Caco-2 (cell line): ENCODE data around the gene STAU1. TPM values are rescaled to one million over a fixed set of nuclear protein-coding genes. Genes with fewer than 3 reads are reported as not detected.

Experiments
- BruUV-seq: library from RNA; stranded (reverse); fragments of 400-500 nt; replicated peaks from 2 replicates; lab custom pipeline; 2021; lab: Mats Ljungman, UMichigan
- CTCF ChIA-PET: fragments of 300-600 bp; sonication (Branson Sonifier 250); formaldehyde crosslinking; loops from one replicate; lab custom pipeline; 2022; ENCODE audit warnings: antibody characterized with exemption; lab: Charles Lee
- POLR2A ChIA-PET: fragments of 300-600 bp; sonication (Branson Sonifier 250); formaldehyde crosslinking; loops from one replicate; lab custom pipeline; 2022; ENCODE audit warnings: antibody characterized with exemption; lab: Charles Lee
- DNase-seq, 2 experiments: peaks; one replicate each; pipeline versions ENCODE4 v3.0.0 to v3.0.0-alpha.2; 2020 to 2022
- H3K27me3 ChIP-seq: replicated peaks from 2 replicates; pipeline ENCODE4 v1.6.0; 2011; ENCODE audit warnings: low read length; ENCODE audit not compliant: control insufficient read depth, insufficient read depth
- H3K36me3 ChIP-seq: 2 replicates; pipeline ENCODE4 v1.5.1; 2011; ENCODE audit warnings: low read length; ENCODE audit not compliant: control insufficient read depth, insufficient read depth
- H3K4me1 ChIP-seq: fragments of 250-450 bp; sonication (Bioruptor Pico); 2 replicates; pipeline ENCODE4 v1.5.1; 2020; ENCODE audit warnings: mild to moderate bottlenecking
- H3K4me3 ChIP-seq: 2 replicates; pipeline ENCODE4 v1.5.1; 2011; ENCODE audit warnings: low read depth, mild to moderate bottlenecking, control low read depth, low read length
- H3K9me3 ChIP-seq: fragments of 250-450 bp; sonication (Bioruptor Pico); 2 replicates; pipeline ENCODE4 v1.5.1; 2020; ENCODE audit warnings: mild to moderate bottlenecking, moderate library complexity
- H3K27ac Mint-ChIP-seq: one replicate; pipeline ENCODE4 v1.8.0; 2022; ENCODE audit warnings: mixed read lengths; ENCODE audit not compliant: unreplicated experiment
- H3K27me3 Mint-ChIP-seq: one replicate; pipeline ENCODE4 v1.8.0; 2022; ENCODE audit warnings: mixed read lengths; ENCODE audit not compliant: insufficient read depth, unreplicated experiment
- H3K36me3 Mint-ChIP-seq: one replicate; pipeline ENCODE4 v1.8.0; 2022; ENCODE audit warnings: mild to moderate bottlenecking, mixed read lengths; ENCODE audit not compliant: insufficient read depth, unreplicated experiment
- H3K4me1 Mint-ChIP-seq: one replicate; pipeline ENCODE4 v1.8.0; 2022; ENCODE audit warnings: low read depth, mixed read lengths; ENCODE audit not compliant: unreplicated experiment
- H3K4me3 Mint-ChIP-seq: one replicate; pipeline ENCODE4 v1.8.0; 2022; ENCODE audit warnings: mild to moderate bottlenecking, moderate library complexity, mixed read lengths; ENCODE audit not compliant: unreplicated experiment
- H3K9me3 Mint-ChIP-seq: one replicate; pipeline ENCODE4 v1.8.0; 2022; ENCODE audit warnings: mixed read lengths; ENCODE audit not compliant: unreplicated experiment
- CTCF ChIP-seq, 2 experiments: fragments of 200-600 bp in 1 of 2; IDR thresholded peaks; 1 replicate in 1 of 2; 2 replicates in 1 of 2; pipeline versions ENCODE4 v1.5.1 to v1.8.0; 2011 to 2022; ENCODE audit warnings: antibody characterized with exemption in 1 of 2, control low read depth in 1 of 2, inconsistent platforms in 1 of 2, low read depth in 1 of 2, low read length in 1 of 2, mild to moderate bottlenecking in 1 of 2, moderate library complexity in 1 of 2; ENCODE audit not compliant: insufficient read depth in 1 of 2, severe bottlenecking in 1 of 2, unreplicated experiment in 1 of 2
- intact Hi-C: fragments of 100-400 bp; cut with micrococcal nuclease; formaldehyde crosslinking; loops from one replicate; pipeline ENCODE4 v1.10.0; 2022; ENCODE audit not compliant: unreplicated experiment
- total RNA-seq: library from RNA; stranded (reverse); gene quantifications from 2 replicates; pipeline ENCODE4 v1.2.3, GENCODE V29; 2022

STAU1 gene
- total RNA-seq, 1 experiment from 2014 or later, result 201 TPM

- peaks cover under 1% of the 10 kb centered on the region for H3K4me1 ChIP-seq
- Mint-ChIP-seq H3K9me3 (no peaks in the 10 kb centered on the region), H3K36me3 (peaks cover 79% of the 10 kb centered on the region), H3K4me3 (no peak overlapping the region), H3K27me3 (no peaks in the 10 kb centered on the region), H3K27ac (no peak overlapping the region), H3K4me1 (peaks cover 6% of the 10 kb centered on the region)
- no peak overlapping the region for H3K4me3 ChIP-seq
- intact Hi-C loops, result no loop called here
- no peaks in the 10 kb centered on the region for H3K27me3 ChIP-seq
- CTCF ChIA-PET, result interaction anchor here (0.7 kb wide), 1 partner anchor 221 kb away, joined by 5 read pairs; no protein-coding TSS in a partner anchor
- no peak for TF ChIP-seq CTCF (IDR thresholded peaks at IDR 0.05; ENCODE audit: insufficient read depth in 1 of 2, low read depth in 1 of 2, low read length in 1 of 2, severe bottlenecking in 1 of 2, unreplicated experiment in 1 of 2)
- DNase-seq, result no peak
- no peaks in the 10 kb centered on the region for H3K9me3 ChIP-seq
- POLR2A ChIA-PET, result no interaction called here
- no TSS peak for BruUV-seq
- peaks cover 6% of the 10 kb centered on the region; the same call in 1 of the 2 replicates for H3K36me3 ChIP-seq
Observed at GRCh38 chr20:49174183-49174582, 14.0 kb downstream of the STAU1 start.

GRCh38 chr20:49172413-49172812 is 15.7 kb downstream of the STAU1 start:
- no peak overlapping the region for H3K4me3 ChIP-seq
- no peak for DNase-seq
- intact Hi-C loops, result no loop called here
- TSS peak; percentile 9 for BruUV-seq
- H3K4me1 ChIP-seq, result no peaks in the 10 kb centered on the region
- peaks cover 2% of the 10 kb centered on the region for H3K4me1 Mint-ChIP-seq
- H3K4me3 Mint-ChIP-seq, result no peak overlapping the region
- peaks cover 62% of the 10 kb centered on the region for H3K36me3 Mint-ChIP-seq
- no peaks in the 10 kb centered on the region for H3K27me3 Mint-ChIP-seq
- no peaks in the 10 kb centered on the region for H3K9me3 ChIP-seq
- no peaks in the 10 kb centered on the region for H3K27me3 ChIP-seq
- CTCF ChIA-PET, result no interaction called here
- no peak for TF ChIP-seq CTCF (IDR thresholded peaks at IDR 0.05; ENCODE audit: insufficient read depth in 1 of 2, low read depth in 1 of 2, low read length in 1 of 2, severe bottlenecking in 1 of 2, unreplicated experiment in 1 of 2)
- POLR2A ChIA-PET, result no interaction called here
- H3K9me3 Mint-ChIP-seq, result no peaks in the 10 kb centered on the region
- peaks cover 3% of the 10 kb centered on the region; the same call in 1 of the 2 replicates for H3K36me3 ChIP-seq
- no peak overlapping the region for H3K27ac Mint-ChIP-seq

GRCh38 chr20:49171909-49172308 is 16.2 kb downstream of the STAU1 start:
- no TSS peak for BruUV-seq
- no peak overlapping the region for H3K27ac Mint-ChIP-seq
- intact Hi-C loops, result no loop called here
- no peaks in the 10 kb centered on the region for H3K4me1 Mint-ChIP-seq
- no peak for TF ChIP-seq CTCF (IDR thresholded peaks at IDR 0.05; ENCODE audit: insufficient read depth in 1 of 2, low read depth in 1 of 2, low read length in 1 of 2, severe bottlenecking in 1 of 2, unreplicated experiment in 1 of 2)
- Histone ChIP-seq H3K36me3 (peaks cover 3% of the 10 kb centered on the region; the same call in 1 of the 2 replicates), H3K27me3 (no peaks in the 10 kb centered on the region), H3K4me3 (no peak overlapping the region), H3K4me1 (no peaks in the 10 kb centered on the region), H3K9me3 (no peaks in the 10 kb centered on the region)
- ChIA-PET POLR2A (no interaction called here), CTCF (no interaction called here)
- peaks cover 60% of the 10 kb centered on the region for H3K36me3 Mint-ChIP-seq
- H3K4me3 Mint-ChIP-seq, result no peak overlapping the region
- no peaks in the 10 kb centered on the region for H3K9me3 Mint-ChIP-seq
- DNase-seq, result no peak
- no peaks in the 10 kb centered on the region for H3K27me3 Mint-ChIP-seq
